ENCODE data around the gene CDKN1A.
A peak's percentile ranks its signal among the peaks of the same experiment; 100 is the strongest.
"Not testable (repeated sequence)": the region's sequence is repeated elsewhere in the genome, so short reads cannot be mapped to it uniquely, and the experiment has no call there.

The CDKN1A gene

GRCh38 chr6:36678488-36679042, at the start of gene CDKN1A:
TSS of gene CDKN1A (plus strand) at chr6:36678714. CDS start at chr6:36684102, 5,388 bp downstream.
- peak; percentile 61 for DNase-seq

- DNase-seq = no peak
Observed at GRCh38 chr6:36629784-36630183, 48.7 kb upstream of the CDKN1A start.

GRCh38 chr6:36631326-36632011, 47.0 kb upstream of the CDKN1A start:
- DNase-seq = no peak

GRCh38 chr6:36633370-36633769, 45.1 kb upstream of the CDKN1A start:
- DNase-seq = no peak

- DNase-seq = no peak
Observed at GRCh38 chr6:36633915-36634314, 44.6 kb upstream of the CDKN1A start.

GRCh38 chr6:36634317-36635108, 44.0 kb upstream of the CDKN1A start:
- no peak for DNase-seq

GRCh38 chr6:36636283-36636682, 42.2 kb upstream of the CDKN1A start:
- DNase-seq = no peak

GRCh38 chr6:36636687-36637418, 41.7 kb upstream of the CDKN1A start:
- no peak for DNase-seq

GRCh38 chr6:36638579-36638978, 39.9 kb upstream of the CDKN1A start:
- no peak for DNase-seq

- no peak for DNase-seq
Observed at GRCh38 chr6:36639171-36639808, 39.2 kb upstream of the CDKN1A start.

GRCh38 chr6:36641543-36641942, 37.0 kb upstream of the CDKN1A start:
- DNase-seq = no peak

GRCh38 chr6:36642913-36643817, 35.3 kb upstream of the CDKN1A start:
- no peak for DNase-seq

- no peak for DNase-seq
Observed at GRCh38 chr6:36643977-36644376, 34.5 kb upstream of the CDKN1A start.

- no peak for DNase-seq
Observed at GRCh38 chr6:36649086-36649485, 29.4 kb upstream of the CDKN1A start.

- peak; percentile 24 for DNase-seq
Observed at GRCh38 chr6:36649701-36650484, 28.6 kb upstream of the CDKN1A start.

GRCh38 chr6:36650848-36651478, 27.6 kb upstream of the CDKN1A start:
- no peak for DNase-seq

GRCh38 chr6:36651659-36652379, 26.7 kb upstream of the CDKN1A start:
- DNase-seq = no peak

GRCh38 chr6:36654469-36654868, 24.0 kb upstream of the CDKN1A start:
- DNase-seq = not testable (repeated sequence)

- DNase-seq = no peak
Observed at GRCh38 chr6:36655085-36655724, 23.3 kb upstream of the CDKN1A start.
